HepG2 (cell line): Measurements from ENCODE around the gene FAF1.

Experiments used
- BHLHE40 ChIP-seq: IDR thresholded peaks from 2 replicates; pipeline ENCODE4 v1.6.1; 2011; ENCODE audit warnings: low read length, improper control_type of control experiment
- ZNF546 ChIP-seq: sonication (generic); formaldehyde crosslinking; conservative IDR thresholded peaks from 2 replicates; pipeline ENCODE4 v1.8.1; 2023; ENCODE audit warnings: mild to moderate bottlenecking, missing genetic modification reagents

GRCh38 chr1:50829014-50829958 is 130.8 kb downstream of the FAF1 start:
- TF ChIP-seq BHLHE40 (no peak), ZNF546 (CRISPR knock-in tag) (no peak)
